Muscle layer of colon (tissue), 2 donors: ENCODE results near the gene C22orf15.

Experiments
- H3K27ac ChIP-seq: one replicate; pipeline ENCODE4 v1.7.0; 2013; ENCODE audit warnings: low read depth, mild to moderate bottlenecking, low read length, moderate library complexity
- H3K27me3 ChIP-seq, 2 donors: one replicate each; pipeline ENCODE4 v1.7.0; 2013; ENCODE audit warnings: low read length in 2 of 2, mild to moderate bottlenecking in 2 of 2; ENCODE audit not compliant: insufficient read depth in 2 of 2, control insufficient read depth in 1 of 2
- H3K36me3 ChIP-seq: one replicate; pipeline ENCODE4 v1.7.0; 2013; ENCODE audit warnings: mild to moderate bottlenecking, low read length; ENCODE audit not compliant: insufficient read depth
- H3K4me1 ChIP-seq: one replicate; pipeline ENCODE4 v1.7.0; 2013; ENCODE audit warnings: mild to moderate bottlenecking, low read length; ENCODE audit not compliant: insufficient read depth
- H3K4me3 ChIP-seq, 2 donors: one replicate each; pipeline ENCODE4 v1.7.0; 2013; ENCODE audit warnings: low read length in 2 of 2, low read depth in 1 of 2, mild to moderate bottlenecking in 1 of 2, moderate library complexity in 1 of 2
- H3K9ac ChIP-seq: one replicate; pipeline ENCODE4 v1.7.0; 2013; ENCODE audit warnings: low read length
- H3K9me3 ChIP-seq: one replicate; pipeline ENCODE4 v1.7.0; 2013; ENCODE audit warnings: mild to moderate bottlenecking, low read length
- donor health status: abdominal sarcoma.
- donor health status: Adenocarcinoma of cecum.

Gene C22orf15

GRCh38 chr22:23784215-23784732, 21.5 kb downstream of the C22orf15 start:
- Histone ChIP-seq H3K9me3 (no peaks in the 10 kb centered on the region), H3K4me3 (no peak overlapping the region), H3K36me3 (peaks cover 6% of the 10 kb centered on the region), H3K4me1 (peaks cover 24% of the 10 kb centered on the region), H3K27ac (no peak overlapping the region), H3K27me3 (no peaks in the 10 kb centered on the region), H3K9ac (no peak overlapping the region)

- peaks cover 6% of the 10 kb centered on the region for H3K36me3 ChIP-seq
- H3K27me3 ChIP-seq, result no peaks in the 10 kb centered on the region
- H3K9ac ChIP-seq, result peak overlapping the region; percentile 60
- H3K4me1 ChIP-seq, result peaks cover 40% of the 10 kb centered on the region
- peak overlapping the region; percentile 98 for H3K27ac ChIP-seq
- H3K4me3 ChIP-seq, result peak overlapping the region; percentile 63 to 72
- H3K9me3 ChIP-seq, result no peaks in the 10 kb centered on the region
These were observed 23.5 kb downstream of the C22orf15 start for GRCh38 chr22:23786261-23786710.

- peak within 1 kb of the TSS; percentile 98 for H3K27ac ChIP-seq
- H3K9me3 ChIP-seq, result no peaks in the 10 kb centered on the region
- no peaks in the 10 kb centered on the region for H3K27me3 ChIP-seq
- H3K4me3 ChIP-seq, result peak within 1 kb of the TSS; percentile 63 to 72
- peak within 1 kb of the TSS; percentile 60 for H3K9ac ChIP-seq
- H3K4me1 ChIP-seq, result peaks cover 47% of the 10 kb centered on the region
- peaks cover 5% of the 10 kb centered on the region for H3K36me3 ChIP-seq
These were observed 24.2 kb downstream of the C22orf15 start, which contains the start of gene SMARCB1 for GRCh38 chr22:23786752-23787599. SMARCB1 (plus strand) TSS chr22:23786966; CDS start chr22:23787170, 204 bp downstream.

GRCh38 chr22:23787600-23787896, 24.8 kb downstream of the C22orf15 start:
- Histone ChIP-seq H3K9me3 (no peaks in the 10 kb centered on the region), H3K27ac (peak overlapping the region; percentile 98), H3K9ac (peak overlapping the region; percentile 15), H3K4me1 (peaks cover 49% of the 10 kb centered on the region), H3K27me3 (no peaks in the 10 kb centered on the region), H3K4me3 (peak overlapping the region; percentile 63 to 72), H3K36me3 (peaks cover 1% of the 10 kb centered on the region)

- Histone ChIP-seq H3K4me1 (peaks cover 49% of the 10 kb centered on the region), H3K27ac (no peak overlapping the region), H3K36me3 (peaks cover 5% of the 10 kb centered on the region), H3K4me3 (peak overlapping the region; percentile 63 to 72), H3K27me3 (no peaks in the 10 kb centered on the region), H3K9me3 (no peaks in the 10 kb centered on the region), H3K9ac (peak overlapping the region; percentile 15)
These were observed 25.1 kb downstream of the C22orf15 start for GRCh38 chr22:23787910-23788309.

- H3K4me1 ChIP-seq, result peaks cover 49% of the 10 kb centered on the region
These were observed 26.3 kb downstream of the C22orf15 start for GRCh38 chr22:23789121-23789520.

GRCh38 chr22:23789638-23790037, 26.8 kb downstream of the C22orf15 start:
- Histone ChIP-seq H3K27me3 (no peaks in the 10 kb centered on the region), H3K4me3 (no peak overlapping the region), H3K9ac (no peak overlapping the region), H3K9me3 (no peaks in the 10 kb centered on the region), H3K4me1 (peaks cover 49% of the 10 kb centered on the region), H3K36me3 (peaks cover 20% of the 10 kb centered on the region), H3K27ac (no peak overlapping the region)

More at GRCh38 chr22:23789121-23789520, 26.3 kb downstream of the C22orf15 start:
- Histone ChIP-seq H3K9me3 (no peaks in the 10 kb centered on the region), H3K27ac (no peak overlapping the region), H3K36me3 (peaks cover 15% of the 10 kb centered on the region), H3K4me3 (no peak overlapping the region), H3K9ac (no peak overlapping the region), H3K27me3 (no peaks in the 10 kb centered on the region)

GRCh38 chr22:23790819-23791737, 28.3 kb downstream of the C22orf15 start:
- Histone ChIP-seq H3K9me3 (no peaks in the 10 kb centered on the region), H3K36me3 (peaks cover 30% of the 10 kb centered on the region), H3K27ac (peak overlapping the region; percentile 47), H3K4me1 (peaks cover 48% of the 10 kb centered on the region), H3K9ac (no peak overlapping the region), H3K4me3 (no peak overlapping the region), H3K27me3 (no peaks in the 10 kb centered on the region)

GRCh38 chr22:23791738-23792645, 29.2 kb downstream of the C22orf15 start:
- Histone ChIP-seq H3K9me3 (no peaks in the 10 kb centered on the region), H3K9ac (no peak overlapping the region), H3K27ac (no peak overlapping the region), H3K27me3 (no peaks in the 10 kb centered on the region), H3K4me1 (peaks cover 43% of the 10 kb centered on the region), H3K4me3 (no peak overlapping the region), H3K36me3 (peaks cover 34% of the 10 kb centered on the region)

GRCh38 chr22:23793326-23793725, 30.5 kb downstream of the C22orf15 start:
- no peaks in the 10 kb centered on the region for H3K27me3 ChIP-seq
- no peak overlapping the region for H3K4me3 ChIP-seq
- H3K27ac ChIP-seq, result no peak overlapping the region
- H3K36me3 ChIP-seq, result peaks cover 34% of the 10 kb centered on the region
- H3K9me3 ChIP-seq, result no peaks in the 10 kb centered on the region
- H3K9ac ChIP-seq, result no peak overlapping the region
- peaks cover 34% of the 10 kb centered on the region for H3K4me1 ChIP-seq
